HG03520 (cell line): Measurements from ENCODE around the gene HK1.
"Not testable (repeated sequence)": the region's sequence is repeated elsewhere in the genome, so short reads cannot be mapped to it uniquely, and the experiment has no call there.

Source experiments
- ATAC-seq: cut with Tn5 transposase; IDR thresholded peaks from one replicate; pipeline ENCODE4 v1.9.1; 2021; ENCODE audit warnings: mild to moderate bottlenecking, moderate library complexity; ENCODE audit not compliant: unreplicated experiment

The HK1 gene

DNA sequence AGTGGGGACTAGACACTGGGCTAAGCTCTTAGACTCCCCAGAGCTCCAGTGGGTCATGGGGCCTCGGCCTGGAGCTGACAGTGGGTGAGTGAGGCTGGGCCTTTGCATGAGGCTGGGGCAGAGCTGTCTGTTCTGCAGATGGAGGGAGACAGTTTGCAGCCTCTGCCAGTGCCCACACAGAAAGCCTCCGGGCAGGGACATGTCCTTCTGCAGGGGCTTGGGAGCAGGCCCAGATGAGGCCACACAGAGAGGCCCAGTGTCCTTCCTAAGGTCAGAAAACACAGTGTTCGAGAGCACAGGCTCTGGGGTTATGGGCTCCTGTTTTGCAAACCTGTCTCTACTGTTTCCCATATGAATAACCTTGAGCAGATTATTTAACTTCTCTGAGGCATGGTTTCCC is 25.1 kb upstream of the HK1 start:
- ATAC-seq = no peak

DNA sequence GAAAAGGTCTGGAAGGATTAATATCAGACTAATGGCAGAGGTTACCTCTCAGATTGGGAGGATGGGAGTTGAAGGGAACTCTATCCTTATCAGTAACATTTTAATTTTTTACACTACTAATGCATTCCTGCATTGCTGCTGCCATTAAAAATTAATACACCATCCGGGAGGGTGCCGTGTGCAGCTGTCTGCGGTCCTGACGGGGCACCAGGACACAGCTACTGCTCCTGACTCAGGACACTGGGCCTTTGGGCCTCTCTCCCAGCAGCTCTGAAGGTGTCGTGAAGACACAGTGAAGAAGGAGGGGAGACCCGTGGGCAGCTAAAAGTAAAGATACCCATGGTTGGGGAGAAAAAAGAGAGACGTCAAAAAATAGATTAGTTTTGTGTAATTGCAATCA is 23.4 kb upstream of the HK1 start:
- ATAC-seq = no peak

DNA sequence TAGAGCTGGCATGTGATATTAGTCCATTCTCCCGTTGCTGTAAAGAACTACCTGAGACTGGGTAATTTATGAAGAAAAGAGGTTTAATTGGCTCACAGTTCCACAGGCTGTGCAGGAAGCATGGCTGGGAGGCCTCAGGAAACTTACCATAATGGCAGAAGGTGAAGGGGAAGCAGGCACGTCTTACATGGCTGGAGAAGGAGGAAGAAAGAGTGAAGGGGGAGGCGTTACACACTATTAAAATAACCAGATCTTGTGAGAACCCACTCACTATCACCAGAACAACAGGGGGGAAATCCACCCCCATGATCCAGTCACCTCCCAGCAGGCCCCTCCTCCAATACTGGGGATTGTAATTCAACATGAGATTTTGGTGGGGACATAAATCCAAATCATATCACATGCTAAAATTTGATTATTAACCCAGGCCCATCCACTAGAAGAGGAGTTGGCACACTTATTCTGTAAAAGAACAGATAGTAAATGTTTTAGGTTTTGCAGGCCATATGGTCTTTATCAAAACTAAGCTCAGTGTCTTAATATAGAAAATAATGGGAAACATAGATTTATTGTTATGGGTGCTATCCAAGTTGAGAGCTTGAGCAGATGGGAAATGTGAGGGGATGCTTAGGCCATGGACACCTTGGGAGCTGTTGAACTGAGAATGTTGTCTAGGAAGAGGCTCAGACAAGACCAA is 18.6 kb upstream of the HK1 start:
- ATAC-seq = no peak

DNA sequence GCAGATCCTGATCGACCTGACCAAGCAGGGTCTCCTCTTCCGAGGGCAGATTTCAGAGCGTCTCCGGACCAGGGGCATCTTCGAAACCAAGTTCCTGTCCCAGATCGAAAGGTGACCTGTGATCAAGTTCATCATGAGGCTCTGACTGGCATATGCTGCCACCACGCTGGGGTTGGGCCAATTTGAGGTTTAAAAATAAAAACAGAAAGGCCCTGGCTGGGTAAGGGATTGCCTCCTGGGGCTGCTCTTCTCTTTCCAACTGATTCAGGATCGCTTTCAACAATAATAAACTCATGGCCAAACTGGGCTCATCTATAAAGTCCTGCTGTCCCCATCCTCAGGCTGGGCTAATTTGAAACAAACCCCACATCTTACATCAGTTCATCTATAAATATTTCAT is 17.1 kb upstream of the HK1 start:
- no peak for ATAC-seq

DNA sequence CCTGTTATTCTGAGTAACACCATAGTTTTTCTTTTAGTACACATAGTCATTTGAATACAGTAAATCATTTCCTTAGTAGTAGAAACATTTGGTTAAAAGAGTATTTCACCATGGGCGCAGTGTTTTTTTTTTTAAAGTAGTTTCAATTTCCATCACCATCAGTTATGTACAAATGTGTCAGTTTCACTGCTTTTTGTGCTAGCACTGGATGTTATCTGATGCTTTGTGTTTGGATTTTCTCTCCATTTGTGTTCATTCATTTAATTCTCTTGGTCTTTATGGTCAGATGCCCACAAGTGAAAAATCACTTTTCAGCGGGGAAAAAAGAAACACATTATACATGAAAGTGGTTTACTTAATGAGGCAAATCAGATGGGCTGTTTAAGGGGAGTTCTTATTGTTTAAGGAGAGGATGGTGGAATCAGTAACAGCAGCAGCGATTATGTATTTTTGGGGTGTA is 16.0 kb upstream of the HK1 start:
- no peak for ATAC-seq

DNA sequence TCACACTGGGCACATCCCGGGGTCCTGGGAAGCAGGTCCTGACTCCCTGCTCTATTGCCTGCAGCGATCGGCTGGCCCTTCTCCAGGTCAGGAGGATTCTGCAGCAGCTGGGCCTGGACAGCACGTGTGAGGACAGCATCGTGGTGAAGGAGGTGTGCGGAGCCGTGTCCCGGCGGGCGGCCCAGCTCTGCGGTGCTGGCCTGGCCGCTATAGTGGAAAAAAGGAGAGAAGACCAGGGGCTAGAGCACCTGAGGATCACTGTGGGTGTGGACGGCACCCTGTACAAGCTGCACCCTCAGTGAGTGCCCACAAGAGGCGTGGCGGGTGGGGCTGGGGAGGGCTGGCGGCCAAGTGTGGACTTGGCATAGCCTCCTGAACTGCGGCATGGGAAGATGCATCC is 12.8 kb upstream of the HK1 start:
- no peak for ATAC-seq

DNA sequence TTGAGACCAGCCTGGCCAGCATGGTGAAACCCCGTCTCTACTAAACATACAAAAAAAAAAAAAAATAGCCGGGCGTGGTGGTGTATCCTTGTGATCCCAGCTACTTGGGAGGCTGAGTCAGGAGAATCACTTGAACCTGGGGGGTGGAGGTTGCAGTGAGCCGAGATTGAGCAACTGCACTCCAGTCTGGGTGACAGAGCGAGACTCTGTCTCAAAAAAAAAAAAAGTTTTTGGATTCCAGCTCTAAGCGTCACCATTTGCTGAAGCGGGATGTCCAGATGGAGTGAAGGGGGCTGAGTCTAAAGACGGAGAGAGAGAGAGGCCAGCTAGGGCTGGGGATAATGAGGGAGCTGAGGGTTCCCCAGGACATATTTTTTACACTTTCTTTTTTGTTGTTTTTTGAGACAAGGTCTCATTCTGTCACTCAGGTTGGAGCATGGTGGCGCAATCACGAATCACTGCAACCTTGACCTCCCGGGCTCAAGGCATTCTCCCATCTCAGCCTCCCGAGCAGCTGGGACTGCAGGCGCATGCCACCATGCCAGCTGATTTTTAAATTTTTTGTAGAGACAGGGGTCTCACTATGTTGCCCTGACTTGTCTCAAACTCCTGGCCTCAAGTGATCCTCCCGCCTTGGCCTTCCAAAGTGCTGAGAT is 9.4 kb upstream of the HK1 start:
- no peak for ATAC-seq

DNA sequence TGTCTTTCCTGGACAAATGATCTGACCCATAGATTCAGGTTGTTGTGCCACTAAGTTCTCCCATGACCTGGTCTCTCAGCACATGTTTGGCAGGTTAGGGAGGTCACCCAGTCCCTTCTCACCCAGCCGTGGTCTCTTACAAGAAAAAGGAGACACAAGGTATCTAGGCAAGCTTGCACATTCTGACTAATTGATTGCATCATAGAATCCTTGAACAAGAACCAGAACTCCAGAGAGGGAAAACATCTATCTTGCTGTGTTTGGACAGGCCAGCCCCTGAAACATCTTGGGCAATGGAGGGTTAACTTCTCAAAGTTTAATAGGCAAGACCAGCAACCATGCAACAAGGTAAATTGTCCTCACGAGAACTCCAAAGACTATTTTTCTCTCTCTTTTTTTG is 8.5 kb upstream of the HK1 start:
- no peak for ATAC-seq

DNA sequence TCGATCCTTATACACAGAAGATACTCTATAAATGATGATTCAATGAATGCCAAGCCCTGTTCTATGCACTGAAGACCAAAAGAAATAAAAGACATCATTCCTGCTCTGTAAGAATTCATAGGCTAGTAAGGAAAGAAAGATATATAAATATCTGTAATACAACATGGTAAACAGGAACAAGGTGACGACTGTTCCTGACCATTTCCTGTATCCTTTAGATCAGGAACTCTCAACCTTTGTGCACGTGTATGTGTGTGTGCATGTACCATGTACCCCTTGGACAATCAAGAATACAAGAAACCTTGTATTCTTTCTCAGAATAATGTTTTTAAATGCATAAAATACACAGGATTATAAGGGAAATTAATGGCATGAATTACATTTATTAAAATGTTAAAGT is 7.3 kb upstream of the HK1 start:
- no peak for ATAC-seq

DNA sequence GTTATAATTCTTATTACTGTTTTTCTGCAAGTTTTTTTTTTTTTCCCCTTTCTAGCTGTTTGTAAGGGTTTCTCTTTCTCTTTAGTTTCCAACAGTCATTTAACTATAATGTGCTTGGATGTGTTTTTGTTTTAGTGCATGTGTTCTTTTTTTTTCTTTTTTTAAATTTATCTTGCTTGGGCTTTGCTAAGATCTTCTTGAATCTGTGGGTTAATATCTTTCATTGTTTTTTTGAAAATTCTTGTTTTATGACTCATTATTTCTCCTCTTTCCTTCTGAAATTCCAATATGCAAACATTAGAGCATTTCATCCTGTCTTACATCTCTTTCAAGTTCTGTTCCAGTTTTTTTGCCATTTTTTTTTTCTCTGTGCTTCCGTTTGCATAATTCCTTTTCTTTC is 5.7 kb upstream of the HK1 start:
- ATAC-seq = no peak

DNA sequence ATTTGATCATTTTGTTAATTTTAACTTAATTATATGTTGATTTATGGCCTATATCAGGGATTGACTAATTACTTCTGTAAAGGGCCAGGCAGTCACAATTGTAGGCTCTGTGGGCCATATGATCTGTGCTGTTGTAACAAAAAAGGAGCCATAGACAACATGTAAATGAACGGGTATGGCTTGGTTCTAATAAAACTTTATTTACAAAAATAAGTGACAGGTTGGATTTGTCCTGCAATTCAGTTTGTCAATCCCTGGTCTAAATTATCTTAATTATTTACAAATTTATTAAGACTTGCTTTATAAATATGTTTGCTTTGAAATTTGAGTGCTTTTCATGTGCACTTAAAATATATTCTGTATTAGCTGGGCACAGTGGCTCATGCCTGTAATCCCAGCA is 2.9 kb upstream of the HK1 start:
- ATAC-seq = no peak

DNA sequence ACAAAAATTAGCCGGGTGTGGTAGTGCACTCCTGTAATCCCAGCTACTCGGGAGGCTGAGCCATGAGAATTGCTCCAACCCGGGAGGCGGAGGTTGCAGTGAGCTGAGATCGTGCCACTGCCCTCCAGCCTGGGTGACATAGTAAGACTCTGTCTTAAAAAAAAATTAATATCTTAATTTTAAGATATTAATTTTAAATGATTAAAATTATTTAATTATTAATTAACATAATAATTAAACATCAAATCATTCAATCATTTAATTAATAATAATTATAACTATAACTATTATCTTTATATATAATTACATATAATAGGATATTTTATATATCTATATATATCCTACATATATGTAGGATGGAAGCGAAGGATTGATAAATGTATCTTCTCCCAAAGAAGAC is 1.8 kb upstream of the HK1 start:
- no peak for ATAC-seq

DNA sequence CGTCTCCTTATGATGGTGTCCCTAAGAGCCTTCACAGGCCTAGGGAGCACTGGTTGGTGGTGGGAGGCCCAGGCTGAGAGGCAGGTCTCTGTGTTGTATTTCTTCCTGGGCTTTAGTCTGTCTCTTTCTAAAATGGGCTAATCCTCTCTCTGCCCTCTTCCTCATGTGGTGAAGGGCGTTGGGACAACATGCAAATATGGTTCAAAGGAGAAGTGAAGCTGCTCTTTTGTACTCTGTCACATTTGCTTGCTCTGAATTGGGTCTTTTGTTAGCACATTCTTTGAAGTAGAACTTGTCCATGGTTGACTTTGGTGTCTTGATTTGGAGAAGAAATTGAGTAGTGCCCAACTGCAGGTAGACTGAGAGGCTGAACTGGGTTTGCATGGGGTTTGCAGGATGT is 814 bp downstream of the HK1 start:
- no peak for ATAC-seq

DNA sequence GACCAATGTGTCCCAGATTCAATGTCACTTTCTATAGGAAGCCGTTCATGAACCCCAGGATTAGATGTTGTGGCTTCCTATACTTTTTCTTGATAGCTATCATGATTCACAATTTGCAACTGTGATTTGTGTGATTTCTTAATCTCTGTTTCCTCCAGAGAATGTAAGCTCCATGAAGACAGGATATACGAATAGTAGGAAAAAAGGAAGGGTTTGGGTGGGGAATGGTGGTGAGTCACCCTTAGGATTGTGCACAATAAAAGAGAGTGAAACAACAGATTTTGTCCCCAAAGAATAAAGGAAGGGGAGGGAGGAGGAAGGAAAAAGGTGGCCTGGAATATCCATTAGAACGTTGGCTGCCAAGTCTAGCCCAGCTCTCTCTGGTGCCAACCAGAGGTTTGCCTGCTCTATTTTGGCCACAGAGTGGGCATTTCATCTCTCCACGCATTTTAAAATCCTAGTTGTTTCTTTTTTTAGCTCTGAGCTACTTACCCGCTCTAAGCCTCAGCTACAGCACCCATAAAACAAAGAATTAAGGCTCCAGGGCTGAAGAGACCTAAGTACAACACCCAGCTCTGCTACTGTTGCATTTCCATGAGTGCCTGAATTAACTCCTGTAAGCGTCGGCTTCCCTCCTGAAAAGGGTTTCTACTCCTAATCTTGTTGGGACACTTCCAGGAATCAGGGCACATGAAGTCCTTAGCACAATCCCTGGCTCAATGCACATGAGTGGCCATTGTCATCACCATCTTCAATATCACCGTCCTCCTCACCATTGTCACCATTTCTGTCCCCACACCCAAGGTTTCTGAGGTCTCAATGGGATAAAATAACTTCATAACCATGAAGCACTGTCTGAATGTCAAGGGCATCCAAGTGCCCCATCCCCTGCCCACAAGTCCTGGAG is 3.5 kb downstream of the HK1 start:
- ATAC-seq = no peak

DNA sequence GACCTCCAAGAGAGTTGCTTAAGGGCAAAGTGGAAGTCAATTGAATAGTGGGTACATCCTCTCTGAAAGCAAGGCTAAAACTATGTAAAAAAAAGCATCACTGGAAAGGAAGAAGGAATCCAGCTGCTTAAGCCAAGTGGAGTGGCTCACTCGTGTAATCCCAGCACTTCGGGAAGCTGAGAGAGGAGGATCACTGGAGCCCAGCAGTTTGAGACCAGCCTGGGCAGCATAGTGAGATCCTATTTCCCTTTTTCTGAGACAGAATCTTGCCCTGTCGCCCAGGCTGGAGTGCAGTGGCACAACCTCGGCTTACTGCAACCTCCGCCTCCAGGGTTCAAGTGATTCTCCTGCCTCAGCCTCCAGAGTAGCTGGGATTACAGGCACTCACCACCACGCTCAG is 6.1 kb downstream of the HK1 start:
- ATAC-seq = not testable (repeated sequence)

DNA sequence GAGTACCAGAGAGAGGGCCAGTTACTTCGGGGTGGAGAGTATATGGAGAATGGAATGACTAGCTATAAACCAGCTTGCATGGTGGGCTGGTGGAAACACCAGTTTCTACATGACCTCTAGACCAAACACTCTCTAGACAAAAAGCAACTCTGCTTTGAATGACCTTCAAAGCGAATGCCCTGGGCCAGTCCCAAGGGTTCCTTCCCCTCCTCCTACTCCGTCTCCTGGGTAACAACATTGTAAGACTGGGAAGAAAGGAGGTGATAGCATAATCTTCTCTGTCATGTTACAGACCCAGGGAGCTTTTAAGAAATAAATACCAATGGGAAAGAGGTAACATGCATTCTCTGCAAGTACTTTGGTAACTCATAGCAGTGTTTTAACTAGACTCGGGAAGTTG is 7.4 kb downstream of the HK1 start:
- no peak for ATAC-seq

DNA sequence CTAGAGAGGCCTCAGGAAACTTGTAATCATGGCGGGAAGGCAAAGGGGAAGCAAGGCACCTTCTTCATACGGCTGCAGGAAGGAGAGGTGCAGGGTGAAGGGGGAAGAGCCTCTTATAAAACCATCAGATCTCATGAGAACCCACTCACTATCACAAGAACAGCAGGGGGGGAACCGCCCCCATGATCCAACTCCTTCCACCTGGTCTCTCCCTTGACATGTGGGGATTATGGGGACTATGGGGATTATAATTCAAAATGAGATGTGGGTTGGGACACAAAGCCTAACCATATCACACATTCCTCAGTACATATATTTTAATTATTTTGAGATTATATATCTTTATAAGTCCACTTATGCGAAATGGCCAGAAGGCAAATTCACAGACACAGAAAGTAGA is 8.9 kb downstream of the HK1 start:
- ATAC-seq = no peak

DNA sequence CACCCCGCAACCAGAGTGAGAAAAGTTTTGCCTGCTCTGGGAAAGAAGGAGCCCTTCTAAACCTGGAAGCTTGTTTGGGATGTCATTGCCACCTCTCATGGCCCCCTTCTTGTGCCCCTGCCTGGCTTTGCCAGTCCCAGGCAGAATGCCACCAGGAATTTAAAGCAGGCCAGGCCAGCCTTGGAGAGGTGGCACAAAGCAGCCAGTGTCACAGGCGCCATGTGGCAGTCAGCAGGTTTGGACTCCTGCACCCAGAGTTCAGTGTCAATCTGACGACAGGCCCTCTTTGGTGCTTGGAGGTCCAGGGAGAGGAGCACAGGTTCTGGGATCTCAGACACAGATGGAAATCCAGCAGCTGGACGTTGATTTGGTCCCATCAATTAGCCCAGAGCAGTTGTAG is 12.7 kb downstream of the HK1 start:
- ATAC-seq = no peak

DNA sequence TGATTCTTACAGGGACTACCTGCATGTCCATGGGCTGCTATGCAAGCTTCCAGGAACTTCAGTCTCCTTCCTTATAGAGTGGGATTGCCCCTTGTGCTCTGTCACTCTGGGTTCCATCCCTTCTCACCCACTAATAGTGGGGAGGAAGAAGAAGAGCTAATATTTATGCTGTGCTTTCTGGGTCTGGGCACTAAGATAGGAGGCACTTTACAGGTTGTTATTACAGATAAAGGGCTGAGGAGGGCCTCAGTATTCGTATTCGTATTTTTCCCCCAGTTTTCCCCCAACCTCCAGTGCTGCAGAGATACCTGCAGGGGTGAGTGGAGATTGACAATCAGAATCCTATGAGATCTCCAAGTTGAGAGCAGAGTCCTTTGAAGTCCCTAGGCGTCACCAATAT is 14.2 kb downstream of the HK1 start:
- no peak for ATAC-seq

DNA sequence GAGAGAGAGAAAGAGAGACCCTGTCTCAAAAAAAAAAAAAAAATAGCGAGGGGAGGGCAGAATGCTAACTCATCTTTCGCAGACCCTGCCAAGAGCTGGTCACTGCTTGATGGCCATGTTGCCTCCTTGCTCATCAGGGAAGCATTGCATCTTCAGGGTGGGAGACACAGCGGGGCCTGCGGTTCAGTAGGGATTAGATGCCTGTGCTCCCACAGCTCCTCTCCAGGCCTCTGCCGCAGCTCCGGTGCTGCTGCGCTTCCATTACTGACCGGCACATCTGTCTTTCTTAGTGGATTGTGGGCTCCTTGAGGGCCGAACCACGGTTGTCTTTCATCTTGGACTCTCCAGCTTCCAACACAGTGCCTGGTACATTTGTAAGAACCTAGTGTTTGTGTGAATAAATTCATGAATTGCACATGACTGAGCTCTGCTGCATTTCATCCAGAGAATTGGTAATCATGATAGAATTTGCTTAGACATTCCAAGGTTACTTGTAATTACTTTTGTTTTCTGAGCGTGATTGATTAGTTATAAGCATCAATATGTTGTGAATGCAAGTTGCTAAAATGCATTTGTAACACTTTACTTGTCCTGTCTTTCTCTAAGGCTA is 16.8 kb downstream of the HK1 start:
- ATAC-seq = no peak

DNA sequence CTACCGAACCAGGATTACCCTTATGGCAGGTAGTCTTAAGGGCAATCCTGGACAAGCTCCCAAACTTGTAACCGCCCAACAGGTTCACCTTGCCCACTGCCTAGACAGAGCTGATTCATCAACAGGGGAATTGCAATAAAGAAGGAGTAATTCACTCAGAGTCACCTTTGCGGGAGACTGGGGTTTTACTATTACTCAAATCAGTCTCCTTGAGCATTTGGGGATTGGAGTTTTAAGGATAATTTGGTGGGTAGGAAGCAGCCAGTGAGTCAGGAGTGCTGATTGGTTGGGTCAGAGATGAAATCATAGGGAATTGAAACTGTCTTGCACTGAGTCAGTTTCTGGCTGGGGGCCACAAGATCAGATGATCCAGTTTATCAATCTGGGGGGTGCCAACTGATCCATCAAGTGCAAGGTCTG is 25.3 kb downstream of the HK1 start:
- no peak for ATAC-seq
